ENCODE data around the gene SLIT3.
"Not testable (repeated sequence)": the region's sequence is repeated elsewhere in the genome, so short reads cannot be mapped to it uniquely, and the experiment has no call there.

DNA sequence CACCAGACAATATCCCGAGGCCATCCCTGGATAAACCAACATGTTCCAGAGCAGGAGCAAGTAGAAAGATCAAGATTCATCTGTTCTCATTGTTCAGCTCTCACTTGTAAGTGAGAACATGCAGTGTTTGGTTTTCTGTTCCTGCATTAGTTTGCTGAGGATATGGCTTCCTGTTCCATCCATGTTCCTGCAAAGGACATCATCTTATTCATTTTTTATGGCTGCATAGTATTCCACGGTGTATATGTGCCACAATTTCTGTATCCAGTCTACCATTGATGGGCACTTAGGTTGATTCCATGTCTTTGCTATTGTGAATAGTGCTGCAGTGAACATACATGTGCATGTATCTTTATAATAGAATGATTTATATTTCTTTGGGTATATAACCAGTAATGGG is 195.4 kb downstream of the SLIT3 start:
- not testable (repeated sequence) for TF ChIP-seq POLR2AphosphoS5 (IDR thresholded peaks at IDR 0.05; ENCODE audit: low read depth, low read length); RAD21 (IDR thresholded peaks at IDR 0.05; ENCODE audit: low read length)
- TF ChIP-seq, protein P1, sequence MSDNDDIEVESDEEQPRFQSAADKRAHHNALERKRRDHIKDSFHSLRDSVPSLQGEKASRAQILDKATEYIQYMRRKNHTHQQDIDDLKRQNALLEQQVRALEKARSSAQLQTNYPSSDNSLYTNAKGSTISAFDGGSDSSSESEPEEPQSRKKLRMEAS (IDR thresholded peaks at IDR 0.05; ENCODE audit: low read depth): not testable (repeated sequence)
- TF ChIP-seq, protein P2, sequence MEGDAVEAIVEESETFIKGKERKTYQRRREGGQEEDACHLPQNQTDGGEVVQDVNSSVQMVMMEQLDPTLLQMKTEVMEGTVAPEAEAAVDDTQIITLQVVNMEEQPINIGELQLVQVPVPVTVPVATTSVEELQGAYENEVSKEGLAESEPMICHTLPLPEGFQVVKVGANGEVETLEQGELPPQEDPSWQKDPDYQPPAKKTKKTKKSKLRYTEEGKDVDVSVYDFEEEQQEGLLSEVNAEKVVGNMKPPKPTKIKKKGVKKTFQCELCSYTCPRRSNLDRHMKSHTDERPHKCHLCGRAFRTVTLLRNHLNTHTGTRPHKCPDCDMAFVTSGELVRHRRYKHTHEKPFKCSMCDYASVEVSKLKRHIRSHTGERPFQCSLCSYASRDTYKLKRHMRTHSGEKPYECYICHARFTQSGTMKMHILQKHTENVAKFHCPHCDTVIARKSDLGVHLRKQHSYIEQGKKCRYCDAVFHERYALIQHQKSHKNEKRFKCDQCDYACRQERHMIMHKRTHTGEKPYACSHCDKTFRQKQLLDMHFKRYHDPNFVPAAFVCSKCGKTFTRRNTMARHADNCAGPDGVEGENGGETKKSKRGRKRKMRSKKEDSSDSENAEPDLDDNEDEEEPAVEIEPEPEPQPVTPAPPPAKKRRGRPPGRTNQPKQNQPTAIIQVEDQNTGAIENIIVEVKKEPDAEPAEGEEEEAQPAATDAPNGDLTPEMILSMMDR (IDR thresholded peaks at IDR 0.05): not testable (repeated sequence)

Measured in SK-N-SH (cell line).